Fibroblast of peridontal ligament (primary cell): ENCODE results near the gene RRAS.
"Not testable (repeated sequence)": the region's sequence is repeated elsewhere in the genome, so short reads cannot be mapped to it uniquely, and the experiment has no call there.

Experiments
- DNase-seq: peaks from one replicate; pipeline ENCODE4 v3.0.0-alpha.2; 2010; ENCODE audit errors: extremely low read depth

Gene RRAS

DNA sequence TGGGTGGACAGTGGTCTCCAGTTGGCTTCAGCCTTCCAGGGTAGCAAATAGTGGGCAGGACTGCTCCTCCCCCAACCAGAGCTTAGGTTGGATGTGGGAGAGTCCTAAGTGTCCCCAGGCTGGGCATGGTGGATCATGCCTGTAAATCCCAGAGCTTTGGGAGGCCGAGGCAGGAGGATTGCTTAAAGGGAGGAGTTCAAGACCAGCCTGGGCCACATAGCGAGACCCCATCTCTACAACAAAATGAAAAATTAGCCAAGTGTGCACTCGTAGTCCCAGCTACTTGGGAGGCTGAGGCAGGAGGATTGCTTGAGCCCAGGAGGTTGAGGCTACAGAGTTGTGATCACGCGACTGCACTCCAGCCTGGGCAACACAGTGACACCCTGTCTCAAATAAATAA, 7.4 kb downstream of the RRAS start:
- DNase-seq: no peak

DNA sequence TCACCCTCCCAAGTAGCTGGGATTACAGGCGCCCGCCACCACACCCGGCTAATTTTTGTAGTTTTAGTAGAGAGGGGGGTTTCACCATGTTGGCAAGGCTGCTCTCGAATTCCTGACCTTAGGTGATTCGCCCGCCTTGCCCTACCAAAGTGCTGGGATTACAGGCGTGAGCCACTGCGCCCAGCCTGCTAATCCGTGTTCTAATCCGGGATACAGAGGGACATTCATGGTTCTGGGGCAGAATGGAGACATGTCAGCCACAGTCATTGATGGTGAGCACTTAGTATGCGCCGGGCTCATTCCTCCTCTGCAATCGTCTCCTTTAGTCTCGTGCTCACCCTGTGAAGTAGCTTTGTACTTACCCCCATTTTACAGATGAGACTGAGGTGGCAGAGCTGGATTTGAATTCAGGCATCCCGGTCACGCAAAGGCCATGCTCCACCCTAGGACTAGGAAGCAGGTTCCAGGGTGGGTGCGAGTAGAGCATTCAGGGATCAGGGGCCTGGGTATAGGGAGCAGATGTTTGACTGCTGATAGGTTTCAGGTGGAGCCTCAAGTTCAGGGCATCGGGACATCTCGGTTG, 8.2 kb downstream of the RRAS start:
- DNase-seq: no peak

DNA sequence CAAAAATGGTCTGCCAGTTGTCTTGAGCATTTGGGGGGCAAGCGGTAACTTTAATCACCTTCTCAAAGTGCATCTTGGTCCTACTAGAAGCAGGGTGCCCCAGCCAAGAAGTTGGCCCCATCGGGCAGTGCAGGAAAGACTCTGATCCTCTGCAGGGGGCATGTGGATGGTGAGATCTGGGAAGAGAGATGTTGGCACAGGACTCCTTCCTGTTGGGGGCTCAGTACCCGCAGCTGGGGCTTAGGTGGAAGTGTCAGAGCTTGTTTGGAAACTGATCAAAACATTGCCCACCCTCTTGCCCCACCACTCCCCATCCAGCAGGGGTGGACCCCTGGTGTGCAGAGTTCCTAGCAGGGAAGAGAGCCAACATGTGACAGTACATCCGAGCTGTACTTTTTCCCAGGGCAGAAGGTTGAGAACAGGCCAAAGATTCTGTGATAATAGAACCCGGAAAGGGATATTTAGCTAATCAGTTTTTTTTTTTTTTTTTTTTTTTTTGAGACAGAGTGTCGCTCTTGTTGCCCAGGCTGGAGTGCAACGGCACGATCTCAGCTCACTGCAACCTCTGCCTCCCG, 8.8 kb downstream of the RRAS start:
- DNase-seq: no peak

DNA sequence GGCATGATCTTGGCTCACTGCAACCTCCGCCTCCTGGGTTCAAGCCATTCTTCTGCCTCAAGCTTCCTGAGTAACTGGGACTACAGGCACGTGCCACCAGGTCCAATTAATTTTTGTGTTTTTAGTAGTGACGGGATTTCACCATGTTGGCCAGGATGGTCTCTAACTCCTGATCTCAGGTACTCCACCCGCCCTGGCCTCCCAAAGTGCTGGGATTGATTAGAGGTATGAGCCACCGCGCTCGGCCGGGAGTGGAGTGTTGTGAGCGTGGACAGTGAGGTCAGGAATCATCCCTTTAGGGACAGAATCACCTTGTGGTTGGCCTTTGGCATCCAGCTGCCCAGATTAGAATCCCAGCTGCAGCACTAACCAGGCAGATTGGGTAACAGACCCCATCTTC, 10.3 kb downstream of the RRAS start:
- DNase-seq: no peak

DNA sequence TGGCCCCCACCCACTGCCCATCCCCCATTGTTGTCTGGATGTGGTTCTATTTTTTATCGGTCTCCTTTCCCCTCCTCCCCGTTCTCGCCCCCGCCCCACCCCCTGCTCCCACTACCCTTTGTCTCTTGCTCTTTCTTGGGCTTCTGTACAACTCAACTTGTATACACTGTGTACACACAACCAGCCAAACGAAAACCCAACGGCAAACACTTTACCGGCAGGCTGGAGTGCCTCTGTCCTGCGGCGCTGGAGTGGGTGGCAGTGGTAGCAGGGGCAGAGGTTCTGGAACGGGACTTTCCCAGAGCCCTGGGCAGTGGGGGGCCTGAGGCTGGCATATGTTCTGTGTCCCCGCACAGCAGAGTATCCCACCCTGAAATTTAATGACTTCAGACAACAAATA, 13.7 kb downstream of the RRAS start:
- DNase-seq: no peak

DNA sequence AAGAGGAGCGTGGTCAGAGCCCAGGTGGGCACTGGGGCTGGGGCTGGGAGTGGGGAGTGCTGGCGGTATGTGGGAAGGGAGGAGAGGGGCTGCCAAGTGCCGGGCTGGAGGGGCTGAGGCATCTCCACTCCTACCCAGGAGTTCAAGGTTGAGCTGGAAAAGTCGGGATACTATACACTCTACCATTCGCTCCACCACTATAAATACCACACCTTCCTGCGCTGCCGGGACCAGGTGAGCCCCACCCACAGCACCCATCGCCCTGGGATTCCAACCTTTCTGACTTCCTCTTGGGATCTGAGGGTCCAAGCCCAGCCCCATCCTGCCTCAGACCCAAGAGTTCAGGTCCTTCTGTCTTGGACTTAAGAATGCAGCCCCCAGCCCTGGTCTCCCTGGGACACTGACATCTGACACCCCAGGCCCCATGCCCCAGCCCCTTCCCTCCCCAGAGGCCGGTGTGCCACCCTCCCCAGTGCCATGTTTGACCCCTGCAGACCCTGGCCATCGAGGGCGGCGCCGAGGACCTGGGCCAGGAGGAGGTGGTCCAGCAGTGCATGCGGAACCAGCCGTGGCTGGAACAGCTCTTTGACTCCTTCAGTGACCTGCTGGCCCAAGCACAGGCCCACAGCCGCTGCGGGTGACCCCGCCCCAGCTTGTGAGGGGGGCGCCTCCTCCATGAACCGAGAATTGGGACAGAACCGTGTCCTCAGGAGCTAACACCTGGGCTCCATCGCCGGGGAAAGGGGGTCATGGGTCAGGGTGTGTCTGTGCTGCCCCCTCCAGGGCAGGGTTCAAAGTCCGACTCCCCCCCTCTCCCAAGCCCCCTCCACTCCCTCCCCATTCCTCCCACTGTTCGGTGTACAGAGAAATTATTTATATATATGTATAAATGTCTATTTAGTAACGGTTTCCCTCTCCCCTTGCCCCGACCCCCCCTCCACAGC, 14.7 kb downstream of the RRAS start:
- DNase-seq: no peak

DNA sequence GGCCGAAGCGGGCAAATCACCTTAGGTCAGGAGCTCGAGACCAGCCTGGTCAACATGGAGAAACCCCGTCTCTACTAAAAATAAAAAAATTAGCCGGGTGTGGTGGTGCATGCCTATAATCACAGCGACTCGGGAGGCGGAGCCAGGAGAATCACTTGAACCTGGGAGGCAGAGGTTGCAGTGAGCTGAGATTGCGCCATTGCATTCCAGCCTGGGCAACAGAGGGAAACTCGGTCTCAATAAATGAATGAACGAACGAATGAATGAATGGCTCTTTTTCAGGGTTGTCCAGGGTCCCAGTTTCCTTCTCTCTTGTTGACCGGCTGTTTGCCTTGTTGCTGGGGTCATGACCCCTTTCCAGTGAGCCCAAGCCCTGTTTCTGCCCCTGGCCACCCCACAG, 22.1 kb downstream of the RRAS start:
- DNase-seq: not testable (repeated sequence)

DNA sequence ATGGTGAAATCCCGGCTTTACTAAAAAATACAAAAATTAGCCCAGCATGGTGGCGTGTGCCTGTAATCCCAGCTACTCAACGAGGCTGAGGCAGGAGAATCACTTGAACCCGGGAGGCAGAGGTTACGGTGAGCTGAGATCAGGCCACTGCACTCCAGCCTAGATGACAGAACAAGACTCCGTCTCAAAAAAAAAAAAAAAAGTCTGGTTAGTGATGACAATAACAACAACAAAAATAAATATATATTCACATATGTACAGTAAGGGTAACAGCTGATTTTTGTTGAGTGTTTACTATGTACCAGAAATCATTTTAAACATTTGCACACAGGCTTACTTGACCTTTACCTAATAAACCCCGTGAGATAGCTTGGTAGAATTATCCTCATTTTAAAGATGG, 23.0 kb downstream of the RRAS start:
- DNase-seq: no peak

DNA sequence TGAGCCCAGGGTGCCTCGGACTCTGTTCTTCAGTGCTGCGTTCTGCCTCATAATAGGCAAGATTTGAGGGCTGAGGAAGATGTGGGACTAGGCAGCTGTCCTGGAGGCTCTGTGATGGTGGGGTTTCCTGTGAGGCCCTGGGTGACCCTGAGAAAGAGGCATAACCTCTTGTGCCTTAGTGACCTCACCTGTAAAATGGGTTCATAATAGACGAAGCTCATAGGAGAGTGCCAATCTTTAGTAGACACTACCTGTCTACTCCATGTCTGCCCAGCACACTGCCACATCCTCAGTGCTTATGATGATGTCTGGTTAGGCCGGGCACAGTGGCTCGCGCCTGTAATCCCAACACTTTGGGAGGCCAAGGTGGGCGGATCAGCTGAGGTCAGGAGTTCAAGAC, 23.4 kb downstream of the RRAS start:
- no peak for DNase-seq

DNA sequence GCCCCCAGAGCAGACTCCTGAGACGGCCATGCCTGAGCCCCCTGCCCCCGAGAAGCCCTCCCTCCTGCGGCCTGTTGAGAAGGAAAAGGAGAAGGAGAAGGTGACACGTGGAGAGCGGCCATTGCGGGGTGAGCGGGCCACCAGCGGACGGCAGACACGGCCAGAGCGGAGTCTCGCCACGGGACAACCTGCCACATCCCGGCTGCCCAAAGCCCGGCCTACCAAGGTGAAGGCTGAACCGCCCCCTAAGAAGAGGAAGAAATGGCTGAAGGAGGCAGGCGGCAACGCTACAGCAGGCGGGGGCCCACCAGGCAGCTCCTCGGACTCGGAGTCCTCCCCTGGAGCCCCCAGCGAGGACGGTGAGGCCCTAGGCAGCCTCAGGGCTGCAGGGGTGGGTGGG, 24.1 kb downstream of the RRAS start:
- no peak for DNase-seq

DNA sequence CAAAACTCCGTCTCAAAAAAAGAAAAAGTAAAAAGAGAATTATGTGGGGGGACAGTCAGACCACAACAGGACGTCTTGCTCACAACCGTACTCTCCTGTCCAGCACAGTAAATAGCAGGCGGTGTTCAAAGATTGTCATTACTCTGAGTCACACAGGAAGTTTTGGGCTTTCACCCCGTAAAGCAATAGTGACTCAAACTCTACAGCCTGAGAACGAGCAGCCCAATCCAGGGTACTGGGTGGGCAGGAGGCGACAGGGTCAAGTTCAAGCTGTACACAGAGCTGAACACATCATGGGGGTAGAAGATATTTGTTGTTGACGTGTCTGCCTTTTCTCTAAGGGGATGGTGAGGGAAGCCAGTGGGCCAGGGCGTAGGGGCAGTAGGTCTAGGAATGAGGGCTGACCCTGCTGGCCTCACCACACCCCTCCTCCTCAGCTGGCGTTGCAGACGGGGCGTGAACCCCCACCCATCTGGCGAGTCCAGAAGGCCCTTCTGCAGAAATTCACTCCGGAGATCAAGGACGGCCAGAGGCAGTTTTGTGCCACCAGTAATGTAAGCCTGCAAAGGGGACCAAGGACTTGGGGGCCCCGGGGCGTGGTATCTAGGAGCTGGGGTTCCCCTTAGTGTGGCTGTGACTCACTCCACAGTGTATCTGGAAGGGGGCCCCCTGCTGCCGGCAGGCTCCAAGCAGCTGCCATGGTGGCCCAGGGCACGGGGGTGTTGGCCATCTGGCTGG, 25.7 kb downstream of the RRAS start:
- peak; percentile 59 for DNase-seq

DNA sequence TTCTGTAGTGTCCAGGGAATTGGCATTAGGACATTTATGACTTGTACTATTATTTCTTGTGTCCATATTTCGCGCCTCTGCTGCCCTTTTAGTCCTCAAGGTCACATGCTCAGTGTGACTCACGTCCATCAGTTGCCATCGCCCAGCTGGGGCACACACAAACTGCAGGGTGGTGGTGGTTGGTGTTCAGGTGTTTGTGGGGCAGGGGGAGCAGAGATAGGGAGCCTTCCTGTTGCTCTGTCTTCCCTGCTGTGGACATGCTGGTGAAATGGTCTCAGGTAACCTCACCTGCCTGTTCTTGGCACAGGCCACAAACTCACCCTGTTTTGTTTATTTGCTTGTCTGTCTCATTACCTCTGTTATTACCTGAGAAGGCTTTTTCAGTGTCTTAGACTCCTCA, 26.6 kb downstream of the RRAS start:
- no peak for DNase-seq

DNA sequence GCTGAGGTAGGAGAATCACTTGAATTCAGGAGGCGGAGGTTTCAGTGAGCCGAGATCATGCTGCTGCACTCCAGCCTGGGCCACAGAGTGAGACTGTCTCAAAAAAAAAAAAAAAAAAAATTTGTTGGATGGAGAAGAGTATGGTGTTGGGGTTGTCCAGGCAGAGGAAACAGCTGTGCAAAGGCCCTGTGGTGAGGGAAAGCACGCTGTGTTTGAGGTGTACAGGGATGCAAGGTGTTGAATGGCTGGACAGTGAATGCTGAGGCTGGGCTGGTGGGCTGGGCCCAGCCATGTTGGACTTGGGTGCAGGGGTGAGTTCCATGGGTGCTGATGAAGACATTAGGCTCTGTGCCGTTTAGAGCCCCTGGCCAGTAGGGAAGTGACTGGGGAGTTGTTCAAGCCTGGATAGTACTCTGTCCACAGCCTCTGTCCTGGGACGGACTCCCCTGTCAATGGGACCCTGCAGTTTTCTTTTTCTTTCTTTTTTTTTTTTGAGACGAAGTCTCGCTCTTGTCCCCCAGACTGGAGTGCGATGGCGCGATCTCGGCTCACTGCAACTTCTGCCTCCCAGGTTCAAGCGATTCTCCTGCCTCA, 30.3 kb downstream of the RRAS start:
- DNase-seq: no peak

DNA sequence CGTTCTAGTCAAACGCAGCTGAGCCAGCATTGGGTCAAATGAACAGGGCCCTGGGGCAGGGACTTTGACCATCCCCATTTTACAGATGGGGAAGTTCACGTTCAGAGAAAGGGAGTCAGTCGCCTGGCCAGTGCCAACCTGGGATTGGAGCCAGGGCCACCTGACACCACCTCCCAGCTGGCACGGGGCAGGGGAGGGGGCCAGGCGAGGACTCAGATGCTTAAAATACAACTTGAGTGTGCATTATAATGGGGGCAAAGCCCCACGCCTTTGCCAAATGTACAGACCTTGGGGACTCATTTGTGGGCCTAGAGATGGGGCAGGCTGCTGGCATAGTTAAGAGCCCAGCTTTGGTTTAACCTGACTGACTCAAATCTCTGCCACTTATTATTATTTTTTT, 34.3 kb downstream of the RRAS start:
- no peak for DNase-seq

DNA sequence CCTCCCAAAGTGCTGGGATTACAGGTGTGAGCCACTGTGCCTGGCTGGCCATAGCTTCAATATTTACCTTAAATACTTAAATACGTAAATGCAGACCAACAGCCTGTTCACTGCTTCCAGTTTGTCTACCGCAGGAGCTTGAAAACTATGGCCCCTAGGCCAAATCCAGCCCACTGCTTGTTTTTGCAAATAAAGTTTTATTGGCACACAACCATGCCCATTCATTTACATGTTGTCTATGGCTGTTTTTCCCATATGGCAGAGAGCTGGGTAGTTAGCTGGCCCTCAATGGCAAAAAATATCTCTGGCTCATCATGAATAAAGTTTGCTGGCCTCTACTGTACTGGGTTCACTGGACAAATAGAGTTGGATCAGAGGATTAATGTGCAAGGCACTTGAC, 37.1 kb downstream of the RRAS start:
- DNase-seq: no peak

DNA sequence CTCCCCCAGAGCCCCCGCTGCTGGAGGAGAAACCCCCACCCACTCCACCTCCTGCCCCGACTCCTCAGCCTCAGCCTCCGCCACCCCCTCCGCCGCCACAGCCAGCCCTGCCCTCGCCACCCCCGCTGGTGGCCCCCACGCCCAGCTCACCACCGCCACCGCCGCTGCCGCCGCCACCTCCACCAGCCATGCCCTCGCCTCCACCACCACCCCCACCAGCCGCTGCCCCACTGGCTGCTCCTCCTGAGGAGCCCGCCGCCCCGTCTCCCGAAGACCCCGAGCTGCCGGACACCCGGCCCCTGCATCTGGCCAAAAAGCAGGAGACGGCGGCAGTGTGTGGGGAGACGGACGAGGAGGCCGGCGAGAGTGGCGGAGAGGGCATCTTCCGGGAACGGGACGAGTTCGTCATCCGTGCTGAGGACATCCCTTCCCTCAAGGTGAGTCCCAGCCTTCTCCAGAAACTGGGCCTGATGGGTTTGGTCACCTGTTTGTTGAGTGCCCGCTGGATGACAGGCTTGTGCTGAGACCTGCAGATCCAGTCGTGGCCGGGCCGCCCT, 38.4 kb downstream of the RRAS start:
- no peak for DNase-seq

DNA sequence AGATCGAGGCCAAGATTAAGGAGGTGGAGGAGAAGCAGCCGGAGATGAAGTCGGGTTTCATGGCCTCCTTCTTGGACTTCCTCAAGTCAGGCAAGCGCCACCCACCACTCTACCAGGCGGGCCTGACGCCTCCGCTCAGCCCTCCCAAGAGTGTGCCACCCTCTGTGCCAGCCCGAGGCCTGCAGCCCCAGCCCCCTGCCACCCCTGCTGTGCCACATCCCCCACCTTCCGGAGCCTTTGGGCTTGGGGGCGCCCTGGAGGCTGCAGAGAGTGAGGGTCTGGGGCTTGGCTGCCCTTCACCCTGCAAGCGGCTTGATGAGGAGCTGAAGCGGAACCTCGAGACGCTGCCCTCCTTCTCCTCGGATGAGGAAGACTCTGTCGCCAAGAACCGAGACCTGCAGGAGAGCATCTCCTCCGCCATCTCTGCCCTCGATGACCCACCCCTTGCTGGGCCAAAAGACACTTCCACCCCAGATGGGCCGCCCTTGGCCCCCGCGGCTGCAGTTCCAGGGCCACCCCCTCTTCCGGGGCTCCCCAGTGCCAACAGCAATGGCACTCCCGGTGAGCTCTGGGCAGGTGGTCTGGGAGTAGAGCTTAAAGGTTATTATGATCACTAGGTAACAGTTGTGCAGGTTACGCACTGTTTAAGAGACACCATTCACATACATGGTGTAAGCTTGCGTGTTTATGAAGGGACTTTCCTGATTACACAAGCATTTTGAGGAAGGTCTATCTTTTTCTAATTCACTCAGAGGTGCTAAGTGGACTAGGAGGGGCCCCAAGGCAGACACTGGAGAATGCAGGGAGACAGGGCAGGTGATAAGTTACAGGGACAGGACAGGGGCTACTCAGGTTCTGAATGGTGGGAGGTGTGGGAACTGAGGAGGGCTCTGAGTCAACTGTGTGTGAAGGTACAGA, 40.3 kb downstream of the RRAS start:
- DNase-seq: no peak

DNA sequence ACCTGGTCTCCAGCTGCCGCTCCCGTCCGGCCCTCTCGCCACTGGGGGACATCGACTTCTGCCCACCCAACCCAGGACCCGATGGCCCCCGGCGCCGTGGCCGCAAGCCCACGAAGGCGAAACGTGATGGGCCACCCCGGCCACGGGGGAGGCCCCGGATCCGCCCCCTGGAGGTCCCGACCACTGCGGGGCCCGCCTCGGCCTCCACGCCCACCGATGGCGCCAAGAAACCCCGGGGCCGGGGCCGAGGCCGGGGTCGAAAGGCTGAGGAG, 42.3 kb downstream of the RRAS start:
- DNase-seq: no peak

DNA sequence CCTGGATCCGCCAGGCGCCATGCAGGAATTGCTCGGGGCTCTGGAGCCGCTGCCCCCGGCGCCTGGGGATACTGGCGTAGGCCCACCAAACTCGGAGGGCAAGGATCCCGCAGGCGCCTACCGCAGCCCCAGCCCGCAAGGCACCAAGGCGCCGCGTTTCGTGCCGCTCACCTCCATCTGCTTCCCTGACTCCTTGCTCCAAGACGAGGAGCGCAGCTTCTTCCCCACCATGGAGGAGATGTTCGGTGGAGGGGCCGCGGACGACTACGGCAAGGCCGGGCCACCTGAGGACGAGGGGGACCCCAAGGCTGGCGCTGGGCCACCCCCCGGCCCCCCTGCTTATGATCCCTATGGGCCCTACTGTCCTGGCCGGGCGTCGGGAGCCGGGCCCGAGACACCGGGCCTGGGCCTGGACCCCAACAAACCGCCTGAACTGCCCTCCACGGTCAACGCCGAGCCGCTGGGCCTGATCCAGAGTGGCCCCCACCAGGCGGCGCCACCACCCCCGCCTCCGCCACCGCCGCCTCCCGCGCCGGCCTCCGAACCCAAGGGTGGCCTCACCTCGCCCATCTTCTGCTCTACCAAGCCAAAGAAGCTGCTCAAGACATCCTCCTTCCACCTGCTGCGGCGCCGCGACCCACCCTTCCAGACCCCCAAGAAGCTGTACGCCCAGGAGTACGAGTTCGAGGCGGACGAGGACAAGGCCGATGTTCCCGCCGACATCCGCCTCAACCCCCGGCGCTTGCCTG, 42.8 kb downstream of the RRAS start:
- no peak for DNase-seq

DNA sequence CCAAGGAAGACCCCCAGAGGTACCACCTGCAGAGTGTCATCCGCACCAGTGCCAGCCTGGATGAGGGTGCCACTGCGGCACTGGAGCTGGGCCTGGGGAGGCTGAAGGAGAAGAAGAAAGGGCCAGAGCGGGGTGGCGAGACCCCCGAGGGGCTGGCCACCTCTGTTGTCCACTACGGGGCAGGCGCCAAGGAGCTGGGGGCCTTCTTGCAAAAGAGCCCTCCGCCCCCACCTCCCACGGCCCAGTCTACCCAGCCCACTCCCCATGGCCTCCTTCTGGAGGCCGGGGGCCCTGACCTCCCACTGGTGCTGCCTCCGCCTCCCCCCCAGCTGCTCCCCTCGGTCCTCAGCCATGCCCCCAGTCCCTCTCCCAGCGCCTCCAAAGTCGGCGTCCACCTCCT, 43.5 kb downstream of the RRAS start:
- no peak for DNase-seq
